Measurements from ENCODE around the gene ALG1L2.
"Not testable (repeated sequence)": the region's sequence is repeated elsewhere in the genome, so short reads cannot be mapped to it uniquely, and the experiment has no call there.

The ALG1L2 gene

GRCh38 chr3:130093741-130094391 lies 12.2 kb downstream of the ALG1L2 start:
- no peak for DNase-seq (ENCODE audit: low read depth in 2 of 3, low spot score in 1 of 3)

DNA sequence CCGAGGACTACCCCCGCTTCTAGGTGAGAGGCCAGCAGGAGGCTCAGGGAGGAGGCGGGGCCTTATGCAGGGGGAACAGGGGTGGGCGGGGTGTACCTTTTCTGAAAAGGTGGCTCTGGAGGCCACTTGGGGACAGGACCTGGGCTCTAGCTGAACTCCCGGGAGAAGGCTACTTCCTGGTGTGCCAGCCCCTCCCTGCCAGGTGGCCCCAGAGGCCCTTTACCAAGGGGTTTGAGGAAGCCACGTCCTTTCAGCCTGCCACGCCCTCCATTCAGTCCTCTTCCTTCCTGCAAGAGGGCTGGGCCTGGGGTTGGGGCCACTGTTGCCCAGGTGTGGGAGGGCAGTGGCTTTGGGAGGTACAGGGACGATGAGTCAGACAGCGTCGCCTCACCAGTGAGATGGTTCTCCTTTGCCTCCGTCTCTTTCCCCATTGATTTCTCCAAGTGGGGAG lies 12.9 kb downstream of the ALG1L2 start:
- DNase-seq (ENCODE audit: low read depth in 2 of 3, low spot score in 1 of 3): peak in 2 of 3 donors; percentile 12 to 33

GRCh38 chr3:130095858-130096257 lies 14.2 kb downstream of the ALG1L2 start:
- DNase-seq (ENCODE audit: low read depth in 2 of 3, low spot score in 1 of 3): not testable (repeated sequence)

DNA sequence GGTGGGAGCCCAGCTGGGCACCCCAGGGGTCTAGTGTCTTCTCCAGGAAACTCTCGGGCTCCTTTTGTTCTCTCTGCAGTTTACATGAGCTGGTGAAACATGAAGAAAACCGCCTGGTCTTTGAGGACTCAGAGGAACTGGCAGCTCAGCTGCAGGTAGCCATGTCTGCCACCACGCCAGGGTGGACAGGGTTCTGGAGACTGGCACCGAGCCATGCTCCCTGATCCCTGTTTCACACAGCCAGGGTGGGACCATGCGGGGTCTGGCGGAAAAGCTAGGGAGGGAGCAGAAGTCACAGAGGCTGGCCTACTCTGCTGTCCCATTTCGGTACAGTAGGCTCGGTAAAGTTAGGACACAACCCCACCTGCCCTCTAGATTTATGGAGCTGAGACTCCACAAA lies 15.5 kb downstream of the ALG1L2 start:
- not testable (repeated sequence) for DNase-seq (ENCODE audit: low read depth in 2 of 3, low spot score in 1 of 3)

DNA sequence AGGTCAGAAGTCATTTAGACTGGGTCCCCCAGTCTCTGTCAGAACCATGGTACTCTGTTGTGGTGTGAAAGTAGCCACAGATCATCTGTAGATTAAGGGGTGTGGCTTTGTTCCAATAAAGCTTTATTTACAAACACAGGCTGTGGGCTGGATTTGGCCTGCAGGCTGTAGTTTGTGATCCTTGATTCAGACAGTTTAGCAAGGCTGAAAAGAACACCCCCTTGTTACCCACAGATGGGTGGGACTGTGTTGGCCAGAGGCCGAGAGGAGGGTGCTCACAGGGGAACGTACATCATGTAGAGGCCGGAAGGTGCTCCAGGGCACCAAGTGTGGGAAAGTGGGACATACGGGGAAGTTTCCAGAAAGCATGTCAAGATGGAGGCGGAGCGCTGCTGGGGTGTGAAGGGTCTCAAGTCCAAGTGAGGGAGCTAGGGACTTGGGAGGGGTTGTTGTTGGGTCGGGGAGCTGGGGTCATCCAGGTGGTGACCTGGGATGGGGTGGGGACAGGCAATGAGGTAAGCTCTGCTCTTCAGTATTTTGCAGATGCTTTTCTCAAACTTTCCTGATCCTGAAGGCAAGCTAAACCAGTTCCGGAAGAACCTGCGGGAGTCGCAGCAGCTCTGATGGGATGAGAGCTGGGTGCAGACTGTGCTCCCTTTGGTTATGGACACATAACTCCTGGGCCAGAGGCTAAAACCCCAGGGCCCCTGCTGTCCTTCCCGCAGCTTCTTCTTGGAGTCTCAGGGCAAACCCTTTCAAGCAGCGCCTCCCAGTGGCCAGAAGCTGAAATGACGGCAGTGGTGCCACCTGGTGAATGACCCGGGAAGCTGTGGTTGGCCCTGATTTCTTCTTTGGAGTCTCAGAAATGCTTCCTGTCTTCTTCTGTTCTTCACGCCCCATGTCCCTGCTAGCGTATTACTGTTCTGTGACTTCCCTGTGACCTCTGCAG lies 16.3 kb downstream of the ALG1L2 start:
- DNase-seq (ENCODE audit: low read depth in 2 of 3, low spot score in 1 of 3): peak in 2 of 3 donors; percentile 21 to 28

GRCh38 chr3:130098639-130099385 lies 17.2 kb downstream of the ALG1L2 start:
- DNase-seq (ENCODE audit: low read depth in 2 of 3, low spot score in 1 of 3): not testable (repeated sequence)

DNA sequence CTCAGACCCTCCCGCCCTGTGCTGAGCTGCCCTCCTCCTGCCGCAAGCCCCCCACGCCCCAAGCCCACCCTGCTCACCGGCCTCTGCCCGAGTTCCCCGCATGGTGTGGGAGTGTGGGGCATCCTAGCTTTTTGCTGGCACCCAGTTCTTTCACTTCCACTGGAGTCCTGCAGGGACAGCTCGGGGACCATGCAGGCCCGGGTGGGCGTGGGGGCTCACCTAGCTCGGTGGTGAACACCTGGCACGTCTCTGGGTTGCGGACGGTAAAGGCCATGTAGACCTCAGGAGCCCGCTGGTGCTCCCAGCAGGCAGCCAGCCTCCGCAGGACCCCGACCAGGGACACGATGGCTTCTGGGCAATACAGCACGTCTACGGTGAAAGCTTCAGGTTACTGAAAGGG lies 20.9 kb downstream of the ALG1L2 start:
- not testable (repeated sequence) for DNase-seq (ENCODE audit: low read depth in 2 of 3, low spot score in 1 of 3)

DNA sequence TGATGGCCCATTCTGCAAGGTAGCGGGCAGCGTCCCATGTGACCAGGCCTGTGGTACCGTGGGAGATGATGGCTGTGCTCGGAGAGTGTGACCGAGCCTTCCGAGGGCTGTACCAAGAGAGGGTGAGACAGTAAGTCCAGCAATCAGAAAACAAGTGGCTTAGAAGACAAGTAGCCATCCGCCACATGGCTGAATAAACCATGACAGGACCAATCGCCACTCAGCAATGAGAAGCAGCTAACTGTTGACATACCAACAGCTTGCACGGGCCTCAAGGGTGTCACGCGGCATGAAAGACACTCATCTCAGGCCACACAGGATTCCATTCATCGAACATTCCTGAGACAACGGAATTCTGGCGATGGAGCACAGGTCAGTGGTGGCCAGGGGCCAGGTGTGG lies 22.6 kb downstream of the ALG1L2 start:
- not testable (repeated sequence) for DNase-seq (ENCODE audit: low read depth in 2 of 3, low spot score in 1 of 3)

GRCh38 chr3:130107333-130107995 lies 25.8 kb downstream of the ALG1L2 start:
- not testable (repeated sequence) for DNase-seq (ENCODE audit: low read depth in 2 of 3, low spot score in 1 of 3)

GRCh38 chr3:130108836-130109585 lies 27.4 kb downstream of the ALG1L2 start:
- not testable (repeated sequence) for DNase-seq (ENCODE audit: low read depth in 2 of 3, low spot score in 1 of 3)

DNA sequence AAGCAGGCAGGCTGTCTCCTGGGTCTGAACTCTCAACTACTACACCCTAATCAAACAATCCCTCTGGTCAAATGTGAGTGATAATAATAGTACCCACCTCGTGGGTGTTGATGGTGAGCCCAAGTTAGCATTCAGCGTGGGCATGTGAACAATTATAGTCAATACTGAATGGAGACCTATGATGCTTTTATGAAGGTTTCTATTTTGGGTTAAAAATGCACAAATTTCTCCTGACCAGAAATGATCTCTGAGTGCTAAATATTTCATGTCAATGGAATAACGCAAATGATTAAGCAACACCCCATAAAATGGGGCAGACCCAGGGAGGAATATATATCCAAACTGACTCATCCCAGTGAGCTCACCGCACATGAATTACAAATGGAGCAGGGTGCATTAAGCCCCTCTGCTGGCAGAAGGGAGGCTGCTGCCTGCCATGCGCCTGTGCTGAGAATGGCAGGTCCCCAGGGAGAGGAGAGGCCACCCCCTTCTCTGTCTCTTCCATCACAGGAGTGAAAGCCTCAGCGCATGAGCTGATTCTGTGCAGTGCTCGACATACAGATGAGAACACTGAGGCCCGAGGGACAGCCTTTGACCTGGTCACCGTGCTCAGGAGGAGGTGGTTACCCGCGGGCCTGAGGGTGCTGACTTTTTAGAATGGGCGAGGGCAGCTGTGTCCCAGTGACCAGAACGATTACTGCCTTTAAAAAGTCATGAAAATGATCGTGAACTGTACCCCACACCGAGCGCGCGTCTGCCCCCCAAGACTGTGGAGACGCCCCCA lies 28.9 kb downstream of the ALG1L2 start:
- DNase-seq (ENCODE audit: low read depth in 2 of 3, low spot score in 1 of 3): peak in 1 of 3 donors; percentile 20

DNA sequence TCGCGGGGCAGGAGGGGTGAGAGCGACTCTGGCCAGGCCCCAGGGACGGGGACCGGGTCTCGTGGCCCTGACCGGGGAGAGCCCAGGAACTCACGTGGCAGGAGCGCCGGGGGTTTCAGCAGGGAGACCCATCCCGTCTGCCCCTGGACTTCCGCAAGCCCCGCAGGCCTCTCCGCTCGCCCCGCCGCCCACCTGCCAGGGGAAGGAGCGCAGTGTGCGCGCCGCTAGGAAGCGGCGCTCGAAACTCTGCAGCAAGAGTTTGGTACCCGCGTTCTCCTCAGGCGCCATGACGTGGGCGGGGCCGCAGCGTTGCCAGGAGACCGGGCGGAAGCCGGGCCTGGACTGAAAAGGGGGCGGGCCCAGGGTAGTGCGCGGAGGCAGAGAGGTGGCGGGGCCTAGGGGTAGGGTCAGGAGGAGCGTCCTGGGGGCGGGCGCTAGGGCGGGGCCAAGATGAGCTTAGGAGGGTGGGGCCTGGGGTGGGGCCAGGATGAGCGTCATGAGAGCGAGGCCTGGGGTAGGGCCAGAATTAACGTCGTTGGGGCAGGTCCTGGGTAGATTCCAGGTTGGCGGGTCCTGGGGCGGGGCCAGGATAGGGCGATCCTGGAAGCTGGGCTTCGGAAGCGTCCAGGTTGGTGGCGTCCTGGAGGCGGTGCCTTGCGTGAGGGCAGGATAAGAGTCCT lies 29.7 kb downstream of the ALG1L2 start:
- DNase-seq (ENCODE audit: low read depth in 2 of 3, low spot score in 1 of 3): peak; percentile 97 to 99 (median 99)

GRCh38 chr3:130111865-130112747 lies 30.5 kb downstream of the ALG1L2 start:
- peak; percentile 98 to 100 (median 98) for DNase-seq (ENCODE audit: low read depth in 2 of 3, low spot score in 1 of 3)

DNA sequence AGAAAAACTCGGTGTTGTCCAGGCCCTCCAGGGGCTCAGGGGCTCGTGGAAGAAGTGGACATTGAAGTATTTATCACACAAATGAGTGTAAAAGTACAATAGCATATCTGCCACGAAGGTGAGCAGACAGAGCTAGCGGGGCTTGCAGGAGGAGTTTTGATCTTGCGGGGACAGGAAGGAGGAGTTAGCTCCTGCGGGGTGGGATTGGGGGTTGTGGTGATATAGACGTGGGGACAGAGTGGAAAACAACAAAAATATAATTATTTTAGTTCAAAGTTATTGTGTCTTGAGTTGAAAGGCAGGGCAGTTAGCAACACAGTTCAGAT lies 31.1 kb downstream of the ALG1L2 start:
- DNase-seq (ENCODE audit: low read depth in 2 of 3, low spot score in 1 of 3): not testable (repeated sequence)

GRCh38 chr3:130115400-130115799 lies 33.8 kb downstream of the ALG1L2 start:
- not testable (repeated sequence) for DNase-seq (ENCODE audit: low read depth in 2 of 3, low spot score in 1 of 3)

GRCh38 chr3:130117933-130118332 lies 36.3 kb downstream of the ALG1L2 start:
- DNase-seq (ENCODE audit: low read depth in 2 of 3, low spot score in 1 of 3): no peak

GRCh38 chr3:130119824-130120223 lies 38.2 kb downstream of the ALG1L2 start:
- not testable (repeated sequence) for DNase-seq (ENCODE audit: low read depth in 2 of 3, low spot score in 1 of 3)

DNA sequence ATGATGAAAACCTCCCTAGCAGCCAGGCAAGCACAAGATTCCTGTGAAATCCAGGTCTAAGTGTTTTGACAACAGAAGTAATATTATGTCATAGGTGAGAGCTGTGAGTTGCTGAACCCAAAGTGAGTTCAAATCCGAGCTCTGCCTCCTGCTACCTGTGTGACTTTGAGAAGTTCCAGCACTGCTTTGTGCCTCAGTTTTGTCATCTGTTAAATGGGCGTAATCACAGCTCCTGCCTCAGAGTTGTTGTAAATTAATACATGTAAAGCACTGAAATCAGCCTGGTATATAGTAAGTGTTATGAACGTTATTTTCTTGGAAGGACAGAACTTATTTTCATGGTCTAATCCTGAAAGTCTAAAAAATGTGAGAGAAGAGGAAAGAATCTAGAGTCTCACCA lies 38.7 kb downstream of the ALG1L2 start:
- DNase-seq (ENCODE audit: low read depth in 2 of 3, low spot score in 1 of 3): not testable (repeated sequence)
